DND-41 (cell line): ENCODE measurements around the gene UTP11.

Experiments used
- ATAC-seq: fragments of 200-7000 bp; cut with Tn5 transposase; 3 replicates; pipeline ENCODE4 v1.9.1; 2021; ENCODE audit warnings: low read depth; ENCODE audit not compliant: insufficient read depth
- DNase-seq: peaks from one replicate; pipeline ENCODE4 v3.0.0-alpha.2; 2020
- H2AFZ ChIP-seq: 2 replicates; pipeline ENCODE4 v1.6.0; 2012; ENCODE audit warnings: low read depth, low read length
- H3K27ac ChIP-seq: 2 replicates; pipeline ENCODE4 v1.5.1; 2012; ENCODE audit warnings: low read length, inconsistent platforms
- H3K27me3 ChIP-seq: fragments of 200-600 bp; sonication (generic); 2 replicates; pipeline ENCODE4 v1.6.0; 2012; ENCODE audit warnings: low read length, mild to moderate bottlenecking, inconsistent platforms; ENCODE audit not compliant: insufficient read depth, poor library complexity
- H3K36me3 ChIP-seq: 2 replicates; pipeline ENCODE4 v1.5.1; 2012; ENCODE audit warnings: low read length, inconsistent platforms; ENCODE audit not compliant: insufficient read depth
- H3K4me1 ChIP-seq: 2 replicates; pipeline ENCODE4 v1.5.1; 2012; ENCODE audit warnings: mild to moderate bottlenecking, low read length; ENCODE audit not compliant: insufficient read depth
- H3K4me2 ChIP-seq: 2 replicates; pipeline ENCODE4 v1.6.0; 2012; ENCODE audit warnings: mild to moderate bottlenecking, moderate library complexity, low read length, inconsistent platforms; ENCODE audit not compliant: insufficient read depth
- H3K4me3 ChIP-seq, 2 experiments: fragments of 200-600 bp in 1 of 2; shearing (Covaris generic) in 1 of 2; 2 replicates each; pipeline ENCODE4 v1.5.1; 2012 to 2016; ENCODE audit warnings: inconsistent platforms in 2 of 2, low read length in 2 of 2, mild to moderate bottlenecking in 2 of 2, low read depth in 1 of 2, moderate library complexity in 1 of 2
- H3K79me2 ChIP-seq: 2 replicates; pipeline ENCODE4 v1.6.0; 2012; ENCODE audit warnings: low read length, inconsistent platforms; ENCODE audit not compliant: insufficient read depth
- H3K9ac ChIP-seq: 2 replicates; pipeline ENCODE4 v1.6.0; 2012; ENCODE audit warnings: low read depth, mild to moderate bottlenecking, inconsistent platforms, low read length, moderate library complexity
- H3K9me3 ChIP-seq: 2 replicates; pipeline ENCODE4 v1.5.1; 2012; ENCODE audit warnings: low read length, moderate library complexity, mild to moderate bottlenecking, inconsistent platforms; ENCODE audit not compliant: insufficient read depth, severe bottlenecking
- H4K20me1 ChIP-seq: 2 replicates; pipeline ENCODE4 v1.6.0; 2012; ENCODE audit warnings: low read length; ENCODE audit not compliant: insufficient read depth
- EZH2 ChIP-seq: IDR thresholded peaks from 3 replicates; pipeline ENCODE4 v1.6.1; 2012; ENCODE audit warnings: borderline replicate concordance, low read depth, mild to moderate bottlenecking, moderate library complexity, low read length, inconsistent platforms; ENCODE audit not compliant: severe bottlenecking
- TF ChIP-seq, protein P1 (sequence below): IDR thresholded peaks from 2 replicates; pipeline ENCODE4 v1.5.1; 2012; ENCODE audit warnings: borderline replicate concordance, low read length, moderate library complexity, mild to moderate bottlenecking; ENCODE audit not compliant: poor library complexity, severe bottlenecking; ENCODE audit errors: extremely low read depth

The UTP11 gene

DNA sequence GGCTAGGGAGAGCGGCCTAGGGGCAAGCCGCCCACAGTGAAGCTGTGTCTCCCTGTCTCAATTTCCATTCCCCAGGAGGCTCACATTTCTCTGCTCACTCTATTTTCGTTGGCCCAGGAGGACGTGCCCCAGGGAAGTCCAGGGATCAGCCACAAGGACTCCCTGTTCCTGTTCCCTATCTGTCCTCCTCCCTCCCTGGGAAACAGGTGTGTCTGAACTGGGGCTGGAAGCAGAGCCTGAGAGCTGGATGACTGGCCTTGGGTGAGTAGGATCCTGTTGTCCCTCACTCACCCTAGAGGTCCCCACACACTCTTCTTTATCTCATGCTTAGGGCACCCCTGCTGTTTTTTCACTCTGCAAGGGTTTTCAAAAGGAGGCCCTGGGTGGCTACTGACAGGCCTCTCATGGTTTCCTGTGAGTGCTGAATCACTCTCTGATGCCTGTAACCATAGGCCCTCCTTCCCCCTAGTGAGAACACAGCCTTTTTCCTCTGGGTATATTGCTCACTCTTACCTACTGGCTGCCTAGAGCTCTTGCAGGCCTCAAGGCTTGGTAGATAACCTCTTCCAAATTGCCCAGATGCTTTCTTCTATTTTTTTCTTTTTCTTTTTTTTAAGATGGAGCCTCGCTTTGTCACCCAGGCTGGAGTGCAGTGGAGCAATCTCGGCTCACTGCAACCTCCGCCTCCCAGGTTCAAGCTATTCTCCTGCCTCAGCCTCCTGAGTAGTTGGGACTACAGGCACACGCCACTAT lies 3.3 kb upstream of the UTP11 start:
- peaks cover 9% of the 10 kb centered on the region; the same call in 1 of the 2 replicates for H4K20me1 ChIP-seq
- H3K4me3 ChIP-seq: no peak overlapping the region
- TF ChIP-seq, protein P1, sequence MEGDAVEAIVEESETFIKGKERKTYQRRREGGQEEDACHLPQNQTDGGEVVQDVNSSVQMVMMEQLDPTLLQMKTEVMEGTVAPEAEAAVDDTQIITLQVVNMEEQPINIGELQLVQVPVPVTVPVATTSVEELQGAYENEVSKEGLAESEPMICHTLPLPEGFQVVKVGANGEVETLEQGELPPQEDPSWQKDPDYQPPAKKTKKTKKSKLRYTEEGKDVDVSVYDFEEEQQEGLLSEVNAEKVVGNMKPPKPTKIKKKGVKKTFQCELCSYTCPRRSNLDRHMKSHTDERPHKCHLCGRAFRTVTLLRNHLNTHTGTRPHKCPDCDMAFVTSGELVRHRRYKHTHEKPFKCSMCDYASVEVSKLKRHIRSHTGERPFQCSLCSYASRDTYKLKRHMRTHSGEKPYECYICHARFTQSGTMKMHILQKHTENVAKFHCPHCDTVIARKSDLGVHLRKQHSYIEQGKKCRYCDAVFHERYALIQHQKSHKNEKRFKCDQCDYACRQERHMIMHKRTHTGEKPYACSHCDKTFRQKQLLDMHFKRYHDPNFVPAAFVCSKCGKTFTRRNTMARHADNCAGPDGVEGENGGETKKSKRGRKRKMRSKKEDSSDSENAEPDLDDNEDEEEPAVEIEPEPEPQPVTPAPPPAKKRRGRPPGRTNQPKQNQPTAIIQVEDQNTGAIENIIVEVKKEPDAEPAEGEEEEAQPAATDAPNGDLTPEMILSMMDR: no peak
- no peak for TF ChIP-seq EZH2
- peaks cover 45% of the 10 kb centered on the region for H3K4me1 ChIP-seq
- H3K4me2 ChIP-seq: no peak overlapping the region
- H3K9ac ChIP-seq: 0 out of 2 replicates have a peak overlapping the region, but pooled peaks have one; percentile 18
- peaks cover 18% of the 10 kb centered on the region for H3K79me2 ChIP-seq
- ATAC-seq (no peak), DNase-seq (peak; percentile 32)
- H2AFZ ChIP-seq: no peak overlapping the region
- H3K36me3 ChIP-seq: peaks cover 6% of the 10 kb centered on the region; the same call in 1 of the 2 replicates
- H3K27me3 ChIP-seq: no peaks in the 10 kb centered on the region
- H3K9me3 ChIP-seq: no peaks in the 10 kb centered on the region
- peak overlapping the region; percentile 56; the same call in 1 of the 2 replicates for H3K27ac ChIP-seq

DNA sequence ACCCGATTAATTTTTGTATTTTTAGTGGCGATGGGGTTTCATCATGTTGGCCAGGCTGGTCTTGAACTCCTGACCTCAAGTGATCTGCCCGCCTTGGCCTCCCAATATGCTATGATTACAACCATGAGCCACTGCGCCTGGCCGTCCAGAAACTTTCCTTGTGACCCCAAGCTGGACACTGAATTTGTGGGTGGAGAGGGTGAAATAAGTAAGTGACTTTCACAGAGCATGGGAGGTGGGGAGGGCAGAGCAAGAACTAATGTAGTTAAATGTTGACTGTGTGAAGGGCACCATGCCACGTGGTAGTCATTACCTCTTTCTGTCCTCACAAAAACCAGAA lies 2.7 kb upstream of the UTP11 start:
- peaks cover 23% of the 10 kb centered on the region for H3K79me2 ChIP-seq
- H3K4me1 ChIP-seq: peaks cover 43% of the 10 kb centered on the region
- no peak overlapping the region for H3K9ac ChIP-seq
- H4K20me1 ChIP-seq: peaks cover 11% of the 10 kb centered on the region; the same call in 1 of the 2 replicates
- no peak overlapping the region for H2AFZ ChIP-seq
- H3K4me3 ChIP-seq: no peak overlapping the region
- DNase-seq (no peak), ATAC-seq (no peak)
- TF ChIP-seq, protein P1: no peak
- TF ChIP-seq EZH2: no peak
- no peak overlapping the region for H3K27ac ChIP-seq
- no peak overlapping the region for H3K4me2 ChIP-seq
- H3K9me3 ChIP-seq: no peaks in the 10 kb centered on the region
- peaks cover 9% of the 10 kb centered on the region; the same call in 1 of the 2 replicates for H3K36me3 ChIP-seq
- no peaks in the 10 kb centered on the region for H3K27me3 ChIP-seq

DNA sequence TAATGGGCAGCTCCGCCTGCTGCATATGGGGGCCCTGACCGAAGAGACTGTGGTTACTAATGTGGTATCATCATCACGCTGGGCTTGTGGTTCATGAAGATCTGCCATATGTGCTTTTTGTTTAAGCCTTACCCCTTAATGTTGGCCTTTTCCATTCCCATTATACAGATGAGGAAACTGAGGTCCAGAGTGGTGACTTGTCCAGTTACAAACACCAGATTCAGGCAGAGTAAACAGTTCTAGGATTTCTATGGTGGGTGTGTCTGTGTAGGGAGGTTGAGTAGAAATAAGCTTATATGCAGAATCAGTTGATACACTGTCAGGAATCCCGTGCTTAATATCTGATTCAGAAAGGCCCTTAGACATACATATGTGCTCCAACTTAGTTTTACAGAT lies 691 bp downstream of the UTP11 start:
- Histone ChIP-seq H2AFZ (peak overlapping the region; percentile 83), H3K9me3 (no peaks in the 10 kb centered on the region), H3K36me3 (peaks cover 43% of the 10 kb centered on the region), H3K27ac (peak overlapping the region; percentile 87), H3K4me2 (peak overlapping the region; percentile 94), H3K9ac (peak overlapping the region; percentile 93), H3K27me3 (no peaks in the 10 kb centered on the region), H3K79me2 (peaks cover 52% of the 10 kb centered on the region), H3K4me3 (peak overlapping the region; percentile 64 to 85), H3K4me1 (peaks cover 44% of the 10 kb centered on the region), H4K20me1 (peaks cover 29% of the 10 kb centered on the region; the same call in 1 of the 2 replicates)
- DNase-seq: no peak
- TF ChIP-seq, protein P1: no peak
- no peak for TF ChIP-seq EZH2
- no peak for ATAC-seq
